NB4 (cell line): ENCODE results near the gene TRDMT1.

Experiments
- DNase-seq: peaks from one replicate; pipeline ENCODE4 v3.0.0; 2010; ENCODE audit warnings: low read depth
- H3K4me3 ChIP-seq: one replicate; pipeline ENCODE4 v1.5.1; 2011; ENCODE audit warnings: mild to moderate bottlenecking, low read depth, low read length, moderate library complexity
- MAX ChIP-seq: IDR thresholded peaks from 2 replicates; pipeline ENCODE4 v1.6.1; 2011; ENCODE audit warnings: low read depth, low read length
- MYC ChIP-seq: IDR thresholded peaks from 2 replicates; pipeline ENCODE4 v1.6.1; 2011; ENCODE audit warnings: low read depth, low read length
- POLR2A ChIP-seq: IDR thresholded peaks from 2 replicates; pipeline ENCODE4 v1.6.1; 2011; ENCODE audit warnings: mild to moderate bottlenecking; ENCODE audit not compliant: insufficient read length; ENCODE audit errors: extremely low read depth
- TF ChIP-seq, protein P1 (sequence below): IDR thresholded peaks from one replicate; pipeline ENCODE4 v1.5.1; 2012; ENCODE audit warnings: low read depth, low read length

The TRDMT1 gene

GRCh38 chr10:17147884-17148489, 53.5 kb downstream of the TRDMT1 start:
- TF ChIP-seq, protein P1, sequence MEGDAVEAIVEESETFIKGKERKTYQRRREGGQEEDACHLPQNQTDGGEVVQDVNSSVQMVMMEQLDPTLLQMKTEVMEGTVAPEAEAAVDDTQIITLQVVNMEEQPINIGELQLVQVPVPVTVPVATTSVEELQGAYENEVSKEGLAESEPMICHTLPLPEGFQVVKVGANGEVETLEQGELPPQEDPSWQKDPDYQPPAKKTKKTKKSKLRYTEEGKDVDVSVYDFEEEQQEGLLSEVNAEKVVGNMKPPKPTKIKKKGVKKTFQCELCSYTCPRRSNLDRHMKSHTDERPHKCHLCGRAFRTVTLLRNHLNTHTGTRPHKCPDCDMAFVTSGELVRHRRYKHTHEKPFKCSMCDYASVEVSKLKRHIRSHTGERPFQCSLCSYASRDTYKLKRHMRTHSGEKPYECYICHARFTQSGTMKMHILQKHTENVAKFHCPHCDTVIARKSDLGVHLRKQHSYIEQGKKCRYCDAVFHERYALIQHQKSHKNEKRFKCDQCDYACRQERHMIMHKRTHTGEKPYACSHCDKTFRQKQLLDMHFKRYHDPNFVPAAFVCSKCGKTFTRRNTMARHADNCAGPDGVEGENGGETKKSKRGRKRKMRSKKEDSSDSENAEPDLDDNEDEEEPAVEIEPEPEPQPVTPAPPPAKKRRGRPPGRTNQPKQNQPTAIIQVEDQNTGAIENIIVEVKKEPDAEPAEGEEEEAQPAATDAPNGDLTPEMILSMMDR, result no peak
- TF ChIP-seq POLR2A, result no peak
- TF ChIP-seq MAX, result no peak
- TF ChIP-seq MYC, result no peak
- no peak overlapping the region for H3K4me3 ChIP-seq
- DNase-seq, result no peak

DNA sequence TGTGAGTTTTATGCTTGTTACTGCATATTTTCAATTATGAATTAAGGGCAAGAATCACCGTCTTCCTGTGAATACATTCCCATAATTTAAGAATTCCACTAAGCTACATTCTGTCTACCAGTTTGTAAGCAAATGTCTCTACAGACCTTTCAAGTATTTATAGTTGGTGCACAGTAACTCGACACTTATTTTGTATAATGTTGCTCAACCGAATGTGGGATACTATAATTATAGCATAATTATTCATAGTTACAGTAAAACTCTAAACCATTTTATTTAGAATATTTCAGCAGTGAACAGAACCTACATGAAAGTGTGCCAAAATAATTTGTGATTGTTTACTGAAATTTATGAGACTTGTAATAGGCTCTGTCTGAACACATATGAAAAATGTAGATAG, 54.6 kb downstream of the TRDMT1 start:
- TF ChIP-seq, protein P1, result no peak
- TF ChIP-seq MYC, result no peak
- TF ChIP-seq MAX, result no peak
- no peak for TF ChIP-seq POLR2A

GRCh38 chr10:17145239-17145638, 56.2 kb downstream of the TRDMT1 start:
- TF ChIP-seq MYC, result no peak
- TF ChIP-seq, protein P1, result no peak
- no peak for DNase-seq
- H3K4me3 ChIP-seq, result no peak overlapping the region

More for the DNA sequence above, 54.6 kb downstream of the TRDMT1 start:
- DNase-seq, result no peak
- H3K4me3 ChIP-seq, result no peak overlapping the region

DNA sequence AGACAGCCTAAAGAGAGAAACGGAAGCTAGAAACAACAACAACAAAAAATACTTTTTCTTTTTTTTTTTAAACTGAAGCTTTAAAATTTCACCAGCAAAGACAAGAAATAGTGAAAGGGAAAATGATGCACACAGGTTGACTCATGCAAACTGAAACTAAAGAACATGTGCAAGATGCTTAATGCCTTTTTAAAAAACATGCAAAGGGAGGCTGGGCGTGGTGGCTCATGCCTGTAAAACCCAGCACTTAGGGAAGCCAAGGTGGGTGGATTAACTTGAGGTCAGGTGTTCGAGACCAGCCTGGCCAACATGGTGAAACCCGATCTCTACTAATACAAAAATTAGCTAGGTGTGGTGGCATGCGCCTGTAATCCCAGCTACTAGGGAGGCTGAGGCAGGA, 56.7 kb downstream of the TRDMT1 start:
- no peak for DNase-seq
- no peak for TF ChIP-seq MAX
- TF ChIP-seq, protein P1, result no peak
- TF ChIP-seq POLR2A, result no peak
- no peak for TF ChIP-seq MYC
- H3K4me3 ChIP-seq, result no peak overlapping the region

DNA sequence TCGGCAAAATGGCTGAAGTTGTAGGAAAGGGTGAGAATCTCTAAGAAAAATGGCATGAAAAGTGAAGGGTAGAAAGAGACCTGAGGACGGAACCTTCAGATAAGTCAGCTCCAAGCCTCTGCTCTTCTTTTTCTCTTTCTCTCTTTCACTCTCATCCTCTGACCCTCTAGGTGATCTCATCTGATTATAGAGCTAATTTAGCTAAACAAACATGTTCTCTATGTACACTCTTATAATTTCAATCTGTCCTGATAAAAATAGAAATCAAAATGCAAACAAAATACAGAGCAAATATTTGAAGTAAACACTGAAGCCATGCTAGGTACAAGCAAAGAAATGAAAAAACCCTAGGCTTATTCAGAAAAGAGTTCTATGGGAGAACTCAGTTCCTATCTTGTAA, 57.4 kb downstream of the TRDMT1 start:
- no peak for TF ChIP-seq POLR2A
- no peak for TF ChIP-seq MAX
- TF ChIP-seq MYC, result no peak
- TF ChIP-seq, protein P1, result no peak
- DNase-seq, result no peak

DNA sequence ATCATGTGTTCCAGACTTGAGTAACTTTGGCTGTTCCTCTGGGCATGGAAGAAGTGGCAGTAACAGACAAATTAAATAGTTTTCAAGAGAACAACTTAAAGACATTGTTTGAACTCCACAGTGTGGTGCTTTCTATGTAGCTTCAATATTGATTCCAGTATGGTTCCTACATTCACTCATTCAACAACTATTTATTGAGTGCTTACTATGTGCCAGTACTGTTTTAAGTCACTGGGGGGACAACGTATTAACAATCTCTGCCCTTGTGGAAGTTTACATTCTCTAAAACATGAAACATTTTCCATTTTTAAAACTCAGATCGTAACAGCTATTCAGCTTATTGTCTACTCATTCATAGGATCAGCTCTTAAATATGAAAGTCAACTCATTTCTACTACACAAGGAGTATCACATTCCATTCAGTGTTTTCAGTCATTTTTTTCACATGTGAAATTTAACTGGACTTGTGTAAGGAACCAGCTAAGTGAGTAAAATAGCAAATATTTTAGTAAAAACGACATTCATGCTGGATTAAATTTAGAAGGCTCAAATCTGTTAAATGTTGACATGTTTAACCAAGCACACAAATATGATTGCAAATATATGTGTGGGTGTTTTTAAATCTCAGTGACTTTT, 58.3 kb downstream of the TRDMT1 start:
- no peak for DNase-seq
- TF ChIP-seq POLR2A, result no peak
- TF ChIP-seq, protein P1, result no peak
- TF ChIP-seq MAX, result no peak
- TF ChIP-seq MYC, result no peak
- no peak overlapping the region for H3K4me3 ChIP-seq

More for the DNA sequence above, 57.4 kb downstream of the TRDMT1 start:
- H3K4me3 ChIP-seq, result no peak overlapping the region
